NCI-H2196 (cell line): Measurements from ENCODE around the gene ATCAY.

ENCODE experiments used
- DNase-seq: peaks from one replicate; lab custom pipeline; 2025; ENCODE audit not compliant: unreplicated experiment; lab: John Stamatoyannopoulos, UW

Gene ATCAY, protein sequence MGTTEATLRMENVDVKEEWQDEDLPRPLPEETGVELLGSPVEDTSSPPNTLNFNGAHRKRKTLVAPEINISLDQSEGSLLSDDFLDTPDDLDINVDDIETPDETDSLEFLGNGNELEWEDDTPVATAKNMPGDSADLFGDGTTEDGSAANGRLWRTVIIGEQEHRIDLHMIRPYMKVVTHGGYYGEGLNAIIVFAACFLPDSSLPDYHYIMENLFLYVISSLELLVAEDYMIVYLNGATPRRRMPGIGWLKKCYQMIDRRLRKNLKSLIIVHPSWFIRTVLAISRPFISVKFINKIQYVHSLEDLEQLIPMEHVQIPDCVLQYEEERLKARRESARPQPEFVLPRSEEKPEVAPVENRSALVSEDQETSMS

DNA sequence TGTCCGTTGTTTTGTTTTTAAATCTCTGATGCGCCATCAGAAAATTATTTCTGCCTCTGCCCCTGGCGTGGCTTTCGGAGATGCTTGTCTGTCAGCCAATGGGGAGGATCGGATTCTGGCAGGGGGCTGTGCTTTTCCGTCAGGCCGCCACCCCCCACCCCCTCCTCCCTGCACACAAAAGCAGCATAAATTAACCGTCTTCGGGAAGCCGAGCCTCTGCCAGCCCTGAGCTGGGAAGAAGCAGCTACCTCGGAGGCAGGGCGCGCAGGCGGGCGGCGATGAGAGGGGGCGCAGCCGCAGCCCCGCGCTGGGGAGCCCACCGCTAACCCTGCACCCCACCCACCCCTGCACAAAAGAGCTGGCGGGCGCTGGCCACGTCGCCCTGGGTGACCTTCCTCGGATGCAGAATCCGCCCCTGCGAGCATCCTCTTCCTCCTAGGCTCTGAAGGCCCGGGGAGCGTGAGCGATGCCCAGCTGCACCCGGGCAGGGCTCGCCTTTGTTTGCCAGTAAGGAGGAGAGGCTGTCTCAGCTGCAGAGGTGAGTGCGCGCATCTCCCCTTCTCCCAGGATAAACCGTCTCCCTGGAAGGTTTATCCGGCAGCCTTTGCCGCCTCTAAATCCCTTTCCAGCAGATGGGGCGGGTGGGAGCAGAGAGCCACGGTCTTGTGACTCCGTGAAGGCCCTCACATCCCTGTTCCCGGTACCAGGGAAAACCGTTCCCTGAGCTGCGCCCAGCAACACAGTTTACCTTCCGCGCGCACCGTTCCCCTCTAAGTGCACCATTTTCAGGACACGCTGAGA, at the start of gene ATCAY:
Gene ATCAY (plus strand): TSS at position 215 of the 801 bp plus-strand sequence. CDS start 5,083 bp downstream, outside the sequence.
- DNase-seq: peak; percentile 64

DNA sequence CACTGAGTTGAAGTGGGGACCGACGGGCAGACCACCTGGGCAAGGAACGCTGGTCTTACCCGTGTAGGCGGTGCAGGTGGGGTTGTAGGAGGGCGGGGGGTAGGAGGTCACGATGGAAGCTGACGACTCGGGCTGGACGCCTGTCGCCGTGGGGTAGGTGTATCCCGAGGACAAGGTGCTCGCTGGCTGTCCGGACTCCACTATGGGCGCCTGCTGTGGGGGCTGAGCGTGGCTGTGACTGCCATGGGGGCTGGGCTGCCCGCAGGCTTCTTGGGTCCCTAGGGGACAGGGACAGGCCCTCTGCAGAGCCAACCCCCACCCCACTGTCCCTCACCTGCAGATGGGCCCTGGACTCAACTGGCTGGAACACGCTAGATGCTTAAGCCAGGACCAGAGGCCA, 48.9 kb upstream of the ATCAY start:
- DNase-seq: no peak

DNA sequence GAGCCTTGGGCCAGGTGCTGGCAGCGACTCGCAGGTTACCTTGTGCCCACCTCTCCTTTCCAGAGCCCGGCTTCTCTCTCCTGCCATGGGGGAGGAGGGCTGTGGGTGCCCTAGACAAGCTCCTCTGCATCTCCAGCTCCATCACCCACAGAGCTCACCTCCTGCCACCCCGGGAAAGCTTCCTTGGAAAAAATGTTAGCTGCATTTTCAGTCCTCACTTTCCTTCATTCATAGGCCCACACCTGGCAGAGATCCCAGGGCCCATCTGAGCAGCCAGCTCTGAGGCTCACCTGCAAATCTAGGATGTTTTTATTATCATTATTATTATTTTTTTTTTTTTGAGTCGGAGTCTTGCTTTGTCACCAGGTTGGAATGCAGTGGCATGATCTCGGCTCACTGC, 48.5 kb upstream of the ATCAY start:
- no peak for DNase-seq

DNA sequence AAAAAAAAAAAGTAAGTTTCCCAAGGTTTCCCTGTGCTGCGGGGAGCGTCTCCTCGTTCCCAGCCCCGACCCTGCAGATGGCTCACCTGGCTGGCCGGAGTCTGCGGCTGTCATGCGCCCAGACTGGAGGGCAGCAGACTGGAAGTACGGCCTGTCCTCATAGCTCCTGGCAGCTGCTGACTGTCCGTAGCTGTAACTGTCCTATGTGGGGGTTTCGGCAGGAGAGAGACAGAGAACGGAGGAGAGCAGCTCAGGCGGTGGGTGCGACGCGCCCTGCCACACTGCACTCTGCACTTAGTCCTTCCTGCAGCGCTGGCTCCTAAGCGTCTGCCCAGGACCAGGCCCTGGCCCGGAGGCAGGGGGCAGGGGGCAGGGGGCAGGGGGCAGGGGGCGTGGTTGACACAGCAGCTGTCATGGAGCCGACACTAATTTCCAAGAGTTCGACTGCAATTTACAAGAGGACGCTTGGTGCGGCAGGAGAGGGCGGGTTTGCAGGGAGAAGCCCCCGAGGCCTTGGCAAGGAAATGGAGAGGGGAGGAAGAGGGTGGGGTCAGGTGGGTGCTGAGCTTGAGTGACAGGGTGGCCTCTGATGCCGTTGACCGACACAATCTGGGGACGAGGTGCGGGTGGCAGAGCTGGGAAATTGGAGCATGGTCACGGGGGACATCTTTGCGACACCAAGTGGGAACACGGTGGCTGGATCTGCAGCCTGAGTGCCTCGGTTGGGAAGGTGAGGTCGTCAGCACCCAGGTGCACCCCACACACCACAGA, 46.7 kb upstream of the ATCAY start:
- DNase-seq: no peak

DNA sequence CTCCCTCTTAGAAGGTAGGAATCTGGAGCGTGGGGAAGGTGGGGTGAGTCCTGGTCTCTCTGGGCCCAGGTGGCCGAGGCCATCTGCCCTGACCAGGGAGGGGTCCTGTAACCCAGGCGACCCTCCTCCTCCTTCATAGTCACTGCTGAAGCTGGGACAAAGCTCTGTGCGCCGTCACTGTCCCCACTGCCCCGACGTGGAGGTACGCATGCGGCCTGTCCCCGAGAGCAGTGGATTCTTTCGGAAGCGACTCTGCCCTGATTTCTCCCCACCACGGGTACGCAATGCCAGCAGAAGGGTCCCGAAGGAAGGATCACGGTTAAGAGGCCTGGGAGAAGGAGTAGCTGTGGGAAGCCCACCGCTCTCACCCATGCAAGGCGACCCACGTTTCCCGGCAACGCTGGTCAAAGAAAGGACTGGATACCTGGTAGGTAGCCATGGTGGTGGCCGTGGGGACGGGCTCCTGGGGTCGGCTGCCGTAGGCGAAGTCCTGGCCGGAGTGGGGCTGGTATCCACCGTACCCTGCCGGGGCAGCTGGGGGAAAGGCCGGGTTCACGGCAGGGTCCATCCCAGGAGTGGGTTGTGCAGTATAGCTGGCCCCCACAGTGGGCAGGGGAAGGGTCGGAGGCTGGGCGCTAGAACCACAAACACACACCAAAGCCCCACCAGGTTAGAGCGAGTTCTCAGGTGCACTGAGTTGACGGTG, 46.0 kb upstream of the ATCAY start:
- DNase-seq: no peak

DNA sequence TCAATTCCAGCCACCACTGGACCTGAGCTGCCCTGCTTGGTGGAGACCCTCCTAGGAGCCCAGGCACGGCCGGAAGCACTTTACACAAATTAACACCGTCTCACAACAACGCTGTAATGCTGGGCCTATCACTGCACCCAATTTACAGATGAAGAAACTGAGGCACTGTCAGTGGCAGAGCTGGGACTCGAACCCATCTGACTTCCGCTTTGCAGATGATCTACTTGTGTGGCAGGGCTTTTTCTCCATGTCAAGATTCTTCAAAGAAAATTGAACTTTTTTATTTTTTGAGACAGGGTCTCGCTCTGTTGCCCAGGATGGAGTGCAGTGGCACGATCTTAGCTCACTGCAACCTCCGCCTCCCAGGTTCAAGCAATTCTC, 45.4 kb upstream of the ATCAY start:
- no peak for DNase-seq

DNA sequence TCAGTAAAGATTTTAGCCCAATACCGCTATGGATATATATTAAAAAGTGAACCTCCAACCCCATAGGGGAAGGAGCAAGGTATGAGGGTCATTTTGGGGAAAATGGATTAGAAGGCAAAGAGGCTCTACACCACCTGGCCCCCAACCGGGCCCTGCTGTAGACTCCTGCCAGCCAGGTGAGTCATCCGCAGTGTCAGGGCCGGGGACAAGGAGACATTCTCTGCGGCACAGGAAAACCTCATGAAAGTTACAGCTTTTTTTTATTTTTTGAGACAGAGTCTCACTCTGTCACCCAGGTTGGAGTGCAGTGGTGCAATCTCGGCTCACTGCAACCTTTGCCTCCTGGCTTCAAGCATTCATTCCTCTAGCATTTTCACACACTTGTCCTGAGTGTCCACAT, 43.6 kb upstream of the ATCAY start:
- no peak for DNase-seq

DNA sequence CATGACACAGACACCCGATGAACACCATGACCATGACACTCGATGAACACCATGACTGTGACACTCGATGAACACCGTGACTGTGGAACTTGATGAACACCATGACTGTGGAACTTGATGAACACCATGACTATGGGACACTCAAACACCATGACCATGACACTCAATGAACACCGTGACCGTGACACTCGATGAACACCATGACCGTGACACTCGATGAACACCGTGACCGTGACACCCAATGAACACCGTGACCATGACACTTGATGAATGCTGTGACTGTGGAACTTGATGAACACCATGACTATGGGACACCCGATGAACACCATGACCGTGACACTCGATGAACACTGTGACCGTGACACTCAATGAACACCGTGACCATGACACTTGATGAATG, 43.2 kb upstream of the ATCAY start:
- DNase-seq: no peak

DNA sequence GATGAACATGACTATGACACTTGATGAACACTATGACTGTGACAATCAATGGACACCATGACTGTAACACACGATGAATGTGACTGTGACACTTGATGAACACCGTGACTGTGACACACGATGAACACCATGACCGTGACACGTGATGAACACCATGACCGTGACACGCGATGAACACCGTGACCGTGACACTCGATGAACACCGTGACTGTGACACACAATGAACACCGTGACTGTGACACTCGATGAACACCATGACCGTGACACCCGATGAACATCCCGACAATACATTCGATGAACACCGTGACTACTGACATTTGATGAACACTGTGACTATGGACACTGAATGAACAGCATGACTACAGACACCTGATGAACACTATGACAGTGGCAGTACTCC, 42.6 kb upstream of the ATCAY start:
- no peak for DNase-seq

DNA sequence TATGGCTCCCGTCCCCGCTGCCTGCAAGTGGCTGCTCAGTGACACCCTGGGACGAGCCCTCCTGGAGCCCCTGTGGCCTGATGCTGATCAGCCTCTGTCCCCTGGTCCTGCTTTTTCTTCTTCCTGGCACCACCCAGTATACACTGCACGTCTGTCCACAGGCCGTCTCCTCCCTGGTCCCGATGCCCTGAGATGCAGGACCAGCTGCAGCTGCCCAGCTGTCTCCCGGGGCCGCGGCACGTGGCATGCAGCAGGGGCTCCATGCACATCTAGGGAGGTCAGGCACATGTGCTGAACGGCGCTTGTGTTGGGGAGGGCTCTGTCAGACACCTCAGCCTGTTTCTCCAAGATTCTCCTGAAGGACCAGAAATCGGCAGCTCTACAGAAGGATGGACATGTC, 41.8 kb upstream of the ATCAY start:
- DNase-seq: no peak

DNA sequence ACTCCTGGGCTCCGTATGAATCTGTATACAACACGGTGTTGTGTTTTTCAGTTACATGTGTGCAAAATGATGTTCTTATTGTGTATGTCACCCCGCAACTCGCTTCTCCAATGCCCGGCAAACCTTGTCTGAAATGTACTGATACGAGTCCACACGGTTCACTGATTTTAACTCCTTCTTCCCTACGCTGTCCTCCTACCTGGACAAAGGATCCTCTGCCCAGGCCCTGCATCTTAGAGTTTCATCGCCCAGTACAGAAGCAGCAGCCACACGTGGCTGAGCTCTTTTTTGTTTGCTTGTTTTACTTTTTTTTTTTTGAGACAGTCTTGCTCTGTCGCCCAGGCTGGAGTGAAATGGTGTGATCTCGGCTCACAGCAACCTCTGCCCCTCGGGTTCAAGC, 40.5 kb upstream of the ATCAY start:
- DNase-seq: no peak

DNA sequence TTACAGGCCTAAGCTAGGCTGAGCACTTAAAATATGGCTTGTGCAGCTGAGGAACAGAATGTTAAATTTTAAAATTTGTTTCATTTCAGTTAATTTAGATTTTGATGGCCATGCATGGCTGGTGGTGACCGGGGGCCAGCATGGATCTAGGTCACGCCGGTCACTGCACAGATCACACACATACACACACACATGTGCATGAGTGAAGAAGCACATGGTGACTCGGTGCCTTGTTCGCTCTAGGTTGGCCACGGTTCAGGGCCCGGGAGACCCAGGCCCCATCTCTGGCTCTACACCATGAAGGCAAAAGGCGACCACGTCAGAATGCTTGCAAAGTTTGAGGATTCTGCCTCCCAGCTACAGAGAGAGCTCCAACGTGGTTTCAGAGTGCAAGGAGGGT, 39.7 kb upstream of the ATCAY start:
- DNase-seq: no peak

DNA sequence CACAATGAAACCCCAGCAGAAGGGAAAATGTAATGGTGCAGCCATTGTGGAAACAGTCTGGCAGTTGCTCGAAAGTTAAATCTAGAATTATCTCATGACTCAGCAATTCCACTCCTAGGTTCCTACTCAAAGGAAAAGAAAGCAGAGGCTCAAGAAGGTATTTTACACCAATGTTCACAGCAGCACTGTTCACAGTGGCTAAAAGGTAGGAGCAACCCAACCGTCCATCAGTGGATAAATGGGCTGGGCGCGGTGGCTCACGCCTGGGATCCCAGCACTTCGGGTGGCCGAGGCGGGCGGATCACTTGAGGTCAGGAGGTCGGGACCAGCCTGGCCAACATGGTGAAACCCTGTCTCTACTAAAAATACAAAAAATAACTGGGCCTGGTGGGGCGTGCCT, 37.5 kb upstream of the ATCAY start:
- DNase-seq: no peak

DNA sequence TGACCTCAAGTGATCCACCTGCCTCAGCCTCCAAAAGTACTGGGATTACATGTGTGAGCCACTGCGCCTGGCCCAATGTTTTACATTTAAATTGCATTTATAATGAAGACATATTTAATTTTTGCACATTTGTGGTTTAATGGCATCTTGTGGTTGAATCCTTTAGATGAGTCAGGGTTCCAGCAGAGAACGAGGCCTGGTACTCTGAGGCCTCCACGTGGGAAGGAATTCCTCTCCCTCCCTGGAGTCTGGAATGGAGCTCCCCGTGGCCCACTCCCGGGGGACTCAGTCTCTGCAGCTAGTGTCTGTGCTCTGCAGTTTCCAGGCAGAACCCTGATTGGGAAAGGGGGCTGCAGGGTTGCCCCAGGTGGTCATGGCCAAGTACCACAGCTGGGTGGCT, 35.9 kb upstream of the ATCAY start:
- DNase-seq: no peak

DNA sequence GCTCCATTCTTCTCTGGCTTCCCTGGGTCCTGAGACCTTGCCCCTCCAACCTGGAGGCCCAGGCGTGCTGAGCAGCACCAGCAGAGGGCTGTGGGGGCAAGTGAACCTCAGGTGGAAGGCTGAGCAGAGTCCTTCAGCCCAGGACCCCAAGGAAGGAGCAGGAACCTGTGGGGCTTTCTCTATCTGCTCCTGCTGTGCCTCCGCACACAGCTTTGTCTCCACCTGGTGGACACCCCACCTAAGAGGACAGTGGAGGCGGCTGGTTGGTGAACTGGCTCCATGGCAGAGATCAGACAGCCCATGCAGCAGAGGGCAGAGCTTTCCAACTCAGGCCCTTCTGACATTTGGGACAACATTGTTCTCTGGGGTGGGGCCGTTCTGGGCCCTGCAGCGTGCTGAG, 31.4 kb upstream of the ATCAY start:
- DNase-seq: peak; percentile 51

DNA sequence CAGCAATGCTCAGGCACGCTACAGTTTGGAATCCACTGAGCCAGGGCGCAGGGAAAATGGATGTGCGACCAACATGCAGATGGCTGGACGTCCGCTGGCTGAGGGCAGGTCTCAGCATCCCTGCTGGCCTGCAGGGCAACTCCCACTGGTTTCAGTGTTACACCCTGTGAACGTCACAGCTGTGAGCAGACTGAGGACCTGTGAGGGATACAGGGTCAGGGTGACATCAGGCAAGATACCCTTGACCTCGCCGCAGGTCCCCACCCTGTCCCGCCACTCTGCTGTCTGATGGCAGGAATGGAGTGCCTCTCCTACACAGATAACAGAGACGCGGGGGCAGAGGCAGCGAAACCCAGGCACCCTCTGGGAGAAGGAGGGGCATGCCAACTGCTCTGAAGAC, 30.7 kb upstream of the ATCAY start:
- DNase-seq: no peak

DNA sequence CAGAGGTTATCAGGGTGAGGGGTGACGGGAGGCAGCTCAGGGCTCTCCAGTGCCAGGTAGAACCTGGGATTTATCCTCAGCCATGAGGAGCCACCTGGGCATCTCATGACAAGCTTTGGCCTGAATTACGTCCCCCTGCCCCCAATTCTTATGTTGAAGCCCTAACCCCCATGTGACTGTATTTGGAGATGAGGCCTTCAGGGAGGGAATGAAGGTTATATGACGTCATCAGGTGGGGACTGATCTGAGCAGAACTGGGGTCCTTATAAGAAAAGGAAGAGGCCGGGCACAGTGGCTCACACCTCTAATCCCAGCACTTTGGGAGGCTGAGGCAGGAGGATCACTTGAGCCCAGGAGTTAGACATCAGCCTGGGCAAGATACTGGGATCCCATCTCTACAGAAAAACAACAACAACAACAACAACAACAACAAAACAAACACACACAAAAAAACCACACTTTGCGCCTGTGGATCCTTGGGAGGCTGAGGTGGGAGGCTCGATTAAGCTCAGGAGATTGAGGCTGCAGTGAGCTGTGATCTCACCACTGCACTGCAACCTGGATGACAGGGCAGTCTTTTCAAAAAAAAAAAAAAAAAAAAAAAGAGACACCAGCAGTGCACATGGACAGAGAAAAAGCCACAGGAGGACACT, 30.0 kb upstream of the ATCAY start:
- DNase-seq: no peak

DNA sequence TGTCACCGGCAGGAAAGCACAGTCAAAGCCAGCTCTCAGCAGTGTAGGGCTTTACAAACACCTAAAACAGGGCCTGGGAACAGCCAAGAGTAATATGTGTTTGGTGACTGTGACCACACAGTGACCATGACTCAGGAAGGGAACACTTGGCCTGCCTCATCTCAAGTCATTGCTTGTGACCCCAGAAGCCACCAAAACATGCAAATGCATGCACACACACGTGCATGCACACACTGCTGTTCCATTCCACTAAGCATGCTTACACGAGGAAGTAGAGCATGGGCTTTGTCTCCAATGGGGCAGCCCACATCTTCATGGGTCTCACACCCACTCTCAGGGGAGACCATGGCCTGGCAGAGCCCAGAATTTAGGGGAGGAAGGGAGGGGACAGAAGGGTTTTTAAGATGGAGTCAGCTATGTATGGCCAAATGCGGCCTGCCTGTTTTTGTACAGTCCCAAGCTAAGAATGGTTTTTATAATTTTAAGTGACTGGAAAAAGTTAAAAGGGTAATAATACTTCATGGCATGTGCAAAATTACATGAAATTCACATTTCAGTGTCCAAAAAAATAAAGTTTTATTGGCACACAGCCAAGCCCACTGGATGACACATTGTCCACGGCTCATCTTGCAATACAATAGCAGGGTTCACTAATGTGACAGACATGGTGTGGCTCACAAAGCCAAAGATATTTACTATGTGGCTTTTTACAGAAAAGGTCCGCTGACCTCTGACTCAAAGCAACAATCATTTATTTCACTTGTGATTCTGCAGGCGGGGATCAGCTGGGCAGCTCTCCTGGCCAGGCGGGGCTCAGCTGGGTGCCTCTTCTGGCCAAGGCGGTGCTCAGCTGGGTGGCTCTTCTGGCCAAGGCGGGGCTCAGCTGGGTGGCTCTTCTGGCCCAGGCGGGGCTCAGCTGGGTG, 29.0 kb upstream of the ATCAY start:
- DNase-seq: no peak

DNA sequence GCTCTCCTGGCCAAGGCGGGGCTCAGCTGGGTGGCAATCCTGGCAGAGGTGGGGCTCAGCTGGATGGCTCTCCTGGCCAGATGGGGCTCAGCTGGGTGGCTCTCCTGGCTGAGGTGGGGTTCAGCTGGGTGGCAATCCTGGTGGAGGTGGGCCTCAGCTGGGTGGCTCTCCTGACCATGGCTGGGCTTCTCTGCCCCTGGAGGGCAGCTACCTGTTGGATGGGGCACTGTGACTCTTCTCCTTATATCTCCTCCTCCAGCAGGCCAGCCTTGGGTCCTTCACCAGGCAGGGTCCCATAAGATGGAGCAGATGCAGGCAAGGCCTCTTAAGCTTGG, 28.3 kb upstream of the ATCAY start:
- DNase-seq: no peak
